Left ventricle myocardium inferior (tissue), 1 donor: ENCODE results near the gene WNT2B. TPM values are rescaled to one million over a fixed set of nuclear protein-coding genes. Genes with fewer than 3 reads are reported as not detected.

ENCODE experiments used
- DNase-seq: peaks from one replicate; pipeline ENCODE4 v3.0.0-alpha.2; 2020
- H3K27ac ChIP-seq: fragments of 200-600 bp; replicated peaks from 2 replicates; pipeline ENCODE4 v1.8.0; 2021
- H3K27me3 ChIP-seq: fragments of 200-600 bp; 2 replicates; pipeline ENCODE4 v1.8.0; 2021; ENCODE audit warnings: low read depth
- H3K36me3 ChIP-seq: fragments of 200-600 bp; 2 replicates; pipeline ENCODE4 v1.8.0; 2021
- H3K4me1 ChIP-seq: fragments of 200-600 bp; 2 replicates; pipeline ENCODE4 v1.8.0; 2021
- H3K4me3 ChIP-seq: fragments of 200-600 bp; 2 replicates; pipeline ENCODE4 v1.8.0; 2021; ENCODE audit warnings: mild to moderate bottlenecking, moderate library complexity
- H3K9me3 ChIP-seq: fragments of 200-600 bp; replicated peaks from 2 replicates; pipeline ENCODE4 v1.8.0; 2021
- CTCF ChIP-seq: fragments of 200-600 bp; IDR thresholded peaks from 2 replicates; pipeline ENCODE4 v1.8.0; 2021; ENCODE audit warnings: antibody characterized with exemption, mild to moderate bottlenecking, borderline replicate concordance
- intact Hi-C: fragments of 100-400 bp; cut with micrococcal nuclease; formaldehyde crosslinking; loops from one replicate; pipeline ENCODE4 v1.11.0; 2022
- microRNA-seq: library from miRNA; unstranded; fragments of <30 nt; microRNA quantifications from one replicate; pipeline ENCODE4 v1.2.0, GENCODE V29; 2020
- total RNA-seq: library from RNA; stranded (reverse); fragmentation: NEBNext Ultra II Directional; extraction: Animal tissue kit (Norgen Biotek cat#: 25700); gene quantifications from one replicate; pipeline ENCODE4 v1.2.1, GENCODE V29; 2021
- donor health status: DM: no; HTN: yes; CAD: no; lungs with severe emphysema.

Gene WNT2B
- total RNA-seq, 1 donor from 2014 or later, result 1.7 TPM

DNA sequence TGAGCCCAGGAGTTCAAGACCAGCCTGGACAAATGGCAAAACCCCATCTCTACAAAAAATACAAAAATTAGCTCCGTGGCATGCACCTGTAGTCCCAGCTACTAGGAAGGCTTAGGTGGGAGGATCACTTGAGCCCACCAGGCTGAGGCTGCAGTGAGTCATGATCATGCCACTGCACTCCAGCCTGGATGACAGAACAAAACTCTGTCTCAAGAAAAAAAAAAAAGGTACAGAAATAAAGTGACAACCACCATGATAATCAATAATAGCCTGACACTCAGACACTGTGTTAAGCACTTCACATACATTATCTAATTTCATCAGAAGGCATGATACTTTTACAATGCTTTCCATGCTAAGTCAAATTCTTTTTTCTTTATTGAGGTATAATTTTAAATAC is 57.0 kb downstream of the WNT2B start:
- H3K27me3 ChIP-seq, result no peaks in the 10 kb centered on the region
- H3K4me1 ChIP-seq, result no peaks in the 10 kb centered on the region
- H3K4me3 ChIP-seq, result no peak overlapping the region
- DNase-seq, result no peak
- no peak overlapping the region for H3K27ac ChIP-seq
- H3K9me3 ChIP-seq, result no peaks in the 10 kb centered on the region
- TF ChIP-seq CTCF, result no peak
- H3K36me3 ChIP-seq, result peaks cover 17% of the 10 kb centered on the region
- intact Hi-C loops, result no loop called here

DNA sequence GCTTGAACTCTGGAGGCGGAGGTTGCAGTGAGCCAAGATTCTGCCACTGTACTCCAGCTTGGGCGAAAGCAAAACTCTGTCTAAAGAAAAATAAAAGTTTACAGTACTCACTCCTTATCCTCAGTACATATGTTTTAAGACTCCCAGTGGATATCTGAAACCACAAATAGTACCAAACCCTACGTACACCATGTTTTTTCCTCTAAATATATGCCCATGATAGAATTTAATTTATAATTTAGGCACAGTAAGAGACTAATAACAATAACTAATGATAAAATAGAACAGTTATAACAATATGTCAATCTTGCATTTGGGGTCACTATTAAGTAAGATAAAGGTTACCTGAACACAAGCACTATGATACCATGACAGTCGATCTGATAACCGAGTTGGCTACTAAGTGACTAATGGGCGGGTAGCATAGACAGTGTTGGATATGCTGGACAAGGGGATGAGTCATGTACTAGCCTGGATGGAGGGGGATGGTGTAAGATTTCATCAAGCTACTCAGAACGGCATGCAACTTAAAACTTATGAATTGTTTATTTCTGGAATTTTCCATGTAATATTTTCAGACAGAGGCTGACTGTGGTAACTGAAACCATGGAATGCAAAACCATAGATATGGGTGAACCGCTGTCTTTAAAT is 66.5 kb downstream of the WNT2B start:
- H3K4me3 ChIP-seq, result no peak overlapping the region

DNA sequence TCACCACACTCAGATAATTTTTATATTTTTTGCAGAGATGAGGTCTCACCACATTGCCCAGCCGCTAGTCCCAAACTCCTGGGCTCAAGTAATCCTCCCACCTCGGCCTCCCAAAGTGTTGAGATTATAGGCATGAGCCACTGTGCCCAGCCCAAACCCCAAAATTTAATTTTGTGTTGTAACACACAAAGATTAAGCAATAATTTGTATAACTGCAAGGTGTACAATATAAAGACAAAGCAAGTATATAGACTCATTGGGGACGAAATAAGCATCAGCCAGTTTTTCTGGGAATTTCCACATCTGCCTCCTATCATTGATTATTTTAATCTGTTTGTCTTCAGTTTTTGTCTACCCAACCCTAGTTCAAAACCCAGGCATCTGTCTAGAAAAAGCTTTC is 67.5 kb downstream of the WNT2B start:
- intact Hi-C loops, result no loop called here
- Histone ChIP-seq H3K4me3 (no peak overlapping the region), H3K36me3 (peaks cover 91% of the 10 kb centered on the region), H3K27me3 (no peaks in the 10 kb centered on the region), H3K27ac (no peak overlapping the region), H3K9me3 (no peaks in the 10 kb centered on the region), H3K4me1 (no peaks in the 10 kb centered on the region)
- no peak for TF ChIP-seq CTCF
- DNase-seq, result no peak

More for the DNA sequence above, 66.5 kb downstream of the WNT2B start:
- no peak for TF ChIP-seq CTCF
- no peak for DNase-seq
- H3K27ac ChIP-seq, result no peak overlapping the region
- no peaks in the 10 kb centered on the region for H3K4me1 ChIP-seq
- intact Hi-C loops, result no loop called here
- no peaks in the 10 kb centered on the region for H3K9me3 ChIP-seq
- peaks cover 88% of the 10 kb centered on the region for H3K36me3 ChIP-seq
- H3K27me3 ChIP-seq, result no peaks in the 10 kb centered on the region

Small RNA genes within 50 kb of the gene (microRNA-seq; reads per million reads assigned to microRNA genes)
- not detected for gene MIR4256

Other genes starting within 250 kb of the WNT2B start
- 14.3 TPM for gene CTTNBP2NL, start 112.8 kb upstream of the WNT2B start, total RNA-seq
- 12.6 TPM for gene ST7L, start 110.2 kb downstream of the WNT2B start, total RNA-seq
- 24.6 TPM for gene CAPZA1, start 110.9 kb downstream of the WNT2B start, total RNA-seq
- 12.7 TPM for gene MOV10, start 165.7 kb downstream of the WNT2B start, total RNA-seq
- 129 TPM for gene RHOC, start 198.2 kb downstream of the WNT2B start, total RNA-seq
- gene PPM1J, start 206.4 kb downstream of the WNT2B start, total RNA-seq, result 5.4 TPM